GM12891 (cell line): ENCODE measurements around the gene AMD1.

Experiments
- POLR2A ChIP-seq: IDR thresholded peaks from 2 replicates; pipeline ENCODE4 v1.6.1; 2011; ENCODE audit warnings: low read depth, low read length, control low read depth
- POLR2AphosphoS5 ChIP-seq: IDR thresholded peaks from 2 replicates; pipeline ENCODE4 v1.6.1; 2011; ENCODE audit warnings: low read depth, low read length, control low read depth
- TAF1 ChIP-seq: IDR thresholded peaks from 2 replicates; pipeline ENCODE4 v1.6.1; 2011; ENCODE audit warnings: low read depth, low read length, control low read depth

DNA sequence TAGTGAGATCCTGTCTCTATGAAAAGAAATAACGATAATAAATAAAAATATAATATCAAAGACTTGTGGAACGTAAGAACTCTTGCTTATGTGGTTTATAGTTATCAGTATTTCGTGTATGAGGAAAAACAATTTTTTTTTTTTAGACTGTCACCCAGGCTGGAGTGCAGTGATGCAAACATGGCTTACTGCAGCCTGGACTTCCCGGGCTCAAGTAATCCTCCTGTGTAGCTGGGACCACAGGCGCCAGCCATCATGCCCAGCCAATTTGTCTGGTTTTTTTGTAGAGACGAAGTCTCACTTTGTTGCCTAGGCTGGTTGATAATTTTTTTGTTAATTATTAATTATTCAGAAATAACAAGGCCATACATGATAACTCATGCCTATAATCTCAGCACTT lies 40.8 kb upstream of the AMD1 start:
- TF ChIP-seq TAF1 (no peak), POLR2AphosphoS5 (no peak), POLR2A (no peak)
